ENCODE measurements around the gene ERI3. TPM values are rescaled to one million over a fixed set of nuclear protein-coding genes. Genes with fewer than 3 reads are reported as not detected.
A peak's percentile ranks its signal among the peaks of the same experiment; 100 is the strongest.

Gene ERI3
- total and polyA plus RNA-seq, 2 of the 13 experiments (the other 11 are each of a cell fraction or from before 2014, with no cell fraction given), result 35.6 to 35.9 TPM

GRCh38 chr1:44401256-44402228 lies 46.5 kb upstream of the ERI3 start (continued):
- TF ChIP-seq, protein P1, sequence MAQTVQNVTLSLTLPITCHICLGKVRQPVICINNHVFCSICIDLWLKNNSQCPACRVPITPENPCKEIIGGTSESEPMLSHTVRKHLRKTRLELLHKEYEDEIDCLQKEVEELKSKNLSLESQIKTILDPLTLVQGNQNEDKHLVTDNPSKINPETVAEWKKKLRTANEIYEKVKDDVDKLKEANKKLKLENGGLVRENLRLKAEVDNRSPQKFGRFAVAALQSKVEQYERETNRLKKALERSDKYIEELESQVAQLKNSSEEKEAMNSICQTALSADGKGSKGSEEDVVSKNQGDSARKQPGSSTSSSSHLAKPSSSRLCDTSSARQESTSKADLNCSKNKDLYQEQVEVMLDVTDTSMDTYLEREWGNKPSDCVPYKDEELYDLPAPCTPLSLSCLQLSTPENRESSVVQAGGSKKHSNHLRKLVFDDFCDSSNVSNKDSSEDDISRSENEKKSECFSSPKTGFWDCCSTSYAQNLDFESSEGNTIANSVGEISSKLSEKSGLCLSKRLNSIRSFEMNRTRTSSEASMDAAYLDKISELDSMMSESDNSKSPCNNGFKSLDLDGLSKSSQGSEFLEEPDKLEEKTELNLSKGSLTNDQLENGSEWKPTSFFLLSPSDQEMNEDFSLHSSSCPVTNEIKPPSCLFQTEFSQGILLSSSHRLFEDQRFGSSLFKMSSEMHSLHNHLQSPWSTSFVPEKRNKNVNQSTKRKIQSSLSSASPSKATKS (CRISPR knock-in tag; IDR thresholded peaks at IDR 0.05), result no peak
- TF ChIP-seq FOXK2 (IDR thresholded peaks at IDR 0.05) (no peak), ATF4 (CRISPR knock-in tag; IDR thresholded peaks at IDR 0.05) (no peak; a peak in 1 of 4 replicates), ZNF562 (CRISPR knock-in tag; IDR thresholded peaks at IDR 0.05; ENCODE audit: borderline replicate concordance) (no peak), SATB2 (CRISPR knock-in tag; IDR thresholded peaks at IDR 0.05) (no peak), KDM3A (CRISPR knock-in tag; IDR thresholded peaks at IDR 0.05; ENCODE audit: low read depth) (no peak), KLF11 (CRISPR knock-in tag; IDR thresholded peaks at IDR 0.05) (no peak), ZNF441 (CRISPR knock-in tag; IDR thresholded peaks at IDR 0.05; ENCODE audit: borderline replicate concordance) (no peak), CBX1 (IDR thresholded peaks at IDR 0.05; ENCODE audit: low read depth) (no peak), ONECUT2 (CRISPR knock-in tag; IDR thresholded peaks at IDR 0.05) (no peak), IRX3 (CRISPR knock-in tag; IDR thresholded peaks at IDR 0.05; ENCODE audit: borderline replicate concordance, low read depth) (no peak), CENPX (CRISPR knock-in tag; IDR thresholded peaks at IDR 0.05) (no peak), ZNF251 (CRISPR knock-in tag; IDR thresholded peaks at IDR 0.05) (no peak), SALL2 (CRISPR knock-in tag; IDR thresholded peaks at IDR 0.05) (no peak), ZBTB14 (CRISPR knock-in tag; IDR thresholded peaks at IDR 0.05) (no peak)
- TF ChIP-seq, protein P2, sequence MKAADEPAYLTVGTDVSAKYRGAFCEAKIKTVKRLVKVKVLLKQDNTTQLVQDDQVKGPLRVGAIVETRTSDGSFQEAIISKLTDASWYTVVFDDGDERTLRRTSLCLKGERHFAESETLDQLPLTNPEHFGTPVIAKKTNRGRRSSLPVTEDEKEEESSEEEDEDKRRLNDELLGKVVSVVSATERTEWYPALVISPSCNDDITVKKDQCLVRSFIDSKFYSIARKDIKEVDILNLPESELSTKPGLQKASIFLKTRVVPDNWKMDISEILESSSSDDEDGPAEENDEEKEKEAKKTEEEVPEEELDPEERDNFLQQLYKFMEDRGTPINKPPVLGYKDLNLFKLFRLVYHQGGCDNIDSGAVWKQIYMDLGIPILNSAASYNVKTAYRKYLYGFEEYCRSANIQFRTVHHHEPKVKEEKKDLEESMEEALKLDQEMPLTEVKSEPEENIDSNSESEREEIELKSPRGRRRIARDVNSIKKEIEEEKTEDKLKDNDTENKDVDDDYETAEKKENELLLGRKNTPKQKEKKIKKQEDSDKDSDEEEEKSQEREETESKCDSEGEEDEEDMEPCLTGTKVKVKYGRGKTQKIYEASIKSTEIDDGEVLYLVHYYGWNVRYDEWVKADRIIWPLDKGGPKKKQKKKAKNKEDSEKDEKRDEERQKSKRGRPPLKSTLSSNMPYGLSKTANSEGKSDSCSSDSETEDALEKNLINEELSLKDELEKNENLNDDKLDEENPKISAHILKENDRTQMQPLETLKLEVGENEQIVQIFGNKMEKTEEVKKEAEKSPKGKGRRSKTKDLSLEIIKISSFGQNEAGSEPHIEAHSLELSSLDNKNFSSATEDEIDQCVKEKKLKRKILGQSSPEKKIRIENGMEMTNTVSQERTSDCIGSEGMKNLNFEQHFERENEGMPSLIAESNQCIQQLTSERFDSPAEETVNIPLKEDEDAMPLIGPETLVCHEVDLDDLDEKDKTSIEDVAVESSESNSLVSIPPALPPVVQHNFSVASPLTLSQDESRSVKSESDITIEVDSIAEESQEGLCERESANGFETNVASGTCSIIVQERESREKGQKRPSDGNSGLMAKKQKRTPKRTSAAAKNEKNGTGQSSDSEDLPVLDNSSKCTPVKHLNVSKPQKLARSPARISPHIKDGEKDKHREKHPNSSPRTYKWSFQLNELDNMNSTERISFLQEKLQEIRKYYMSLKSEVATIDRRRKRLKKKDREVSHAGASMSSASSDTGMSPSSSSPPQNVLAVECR (CRISPR knock-in tag; IDR thresholded peaks at IDR 0.05; ENCODE audit: borderline replicate concordance), result peak; percentile 21; the same call in 1 of the 2 replicates
- TF ChIP-seq, protein P3, sequence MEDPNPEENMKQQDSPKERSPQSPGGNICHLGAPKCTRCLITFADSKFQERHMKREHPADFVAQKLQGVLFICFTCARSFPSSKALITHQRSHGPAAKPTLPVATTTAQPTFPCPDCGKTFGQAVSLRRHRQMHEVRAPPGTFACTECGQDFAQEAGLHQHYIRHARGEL (CRISPR knock-in tag; IDR thresholded peaks at IDR 0.05), result no peak
- TF ChIP-seq, protein P4, sequence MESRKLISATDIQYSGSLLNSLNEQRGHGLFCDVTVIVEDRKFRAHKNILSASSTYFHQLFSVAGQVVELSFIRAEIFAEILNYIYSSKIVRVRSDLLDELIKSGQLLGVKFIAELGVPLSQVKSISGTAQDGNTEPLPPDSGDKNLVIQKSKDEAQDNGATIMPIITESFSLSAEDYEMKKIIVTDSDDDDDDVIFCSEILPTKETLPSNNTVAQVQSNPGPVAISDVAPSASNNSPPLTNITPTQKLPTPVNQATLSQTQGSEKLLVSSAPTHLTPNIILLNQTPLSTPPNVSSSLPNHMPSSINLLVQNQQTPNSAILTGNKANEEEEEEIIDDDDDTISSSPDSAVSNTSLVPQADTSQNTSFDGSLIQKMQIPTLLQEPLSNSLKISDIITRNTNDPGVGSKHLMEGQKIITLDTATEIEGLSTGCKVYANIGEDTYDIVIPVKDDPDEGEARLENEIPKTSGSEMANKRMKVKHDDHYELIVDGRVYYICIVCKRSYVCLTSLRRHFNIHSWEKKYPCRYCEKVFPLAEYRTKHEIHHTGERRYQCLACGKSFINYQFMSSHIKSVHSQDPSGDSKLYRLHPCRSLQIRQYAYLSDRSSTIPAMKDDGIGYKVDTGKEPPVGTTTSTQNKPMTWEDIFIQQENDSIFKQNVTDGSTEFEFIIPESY (CRISPR knock-in tag; IDR thresholded peaks at IDR 0.05), result no peak
